ENCODE data around the gene PSENEN.
A peak's percentile ranks its signal among the peaks of the same experiment; 100 is the strongest.

Gene PSENEN

GRCh38 chr19:35777086-35777841 is 31.8 kb downstream of the PSENEN start:
- no peaks in the 10 kb centered on the region for H3K27me3 Mint-ChIP-seq
- H3K4me1 Mint-ChIP-seq (ENCODE audit: low read depth), result peaks cover 10% of the 10 kb centered on the region
- H3K9me3 Mint-ChIP-seq, result no peaks in the 10 kb centered on the region
- H3K27ac Mint-ChIP-seq, result no peak overlapping the region
- H3K36me3 Mint-ChIP-seq (ENCODE audit: low read depth), result peaks cover 8% of the 10 kb centered on the region
- DNase-seq, result no peak
- H3K4me3 Mint-ChIP-seq, result peak overlapping the region; percentile 12

- H3K36me3 Mint-ChIP-seq (ENCODE audit: low read depth), result peaks cover 10% of the 10 kb centered on the region
- no peaks in the 10 kb centered on the region for H3K9me3 Mint-ChIP-seq
- no peaks in the 10 kb centered on the region for H3K27me3 Mint-ChIP-seq
- no peak overlapping the region for H3K27ac Mint-ChIP-seq
- no peak for DNase-seq
- no peak overlapping the region for H3K4me3 Mint-ChIP-seq
- peaks cover 10% of the 10 kb centered on the region for H3K4me1 Mint-ChIP-seq (ENCODE audit: low read depth)
Measured at GRCh38 chr19:35777961-35778360, 32.5 kb downstream of the PSENEN start.

- Mint-ChIP-seq H3K36me3 (ENCODE audit: low read depth) (peaks cover 10% of the 10 kb centered on the region), H3K4me1 (ENCODE audit: low read depth) (peaks cover 10% of the 10 kb centered on the region), H3K4me3 (no peak overlapping the region), H3K9me3 (no peaks in the 10 kb centered on the region), H3K27me3 (no peaks in the 10 kb centered on the region), H3K27ac (no peak overlapping the region)
- DNase-seq, result no peak
Measured at GRCh38 chr19:35779033-35779432, 33.6 kb downstream of the PSENEN start.

GRCh38 chr19:35780058-35780457 is 34.6 kb downstream of the PSENEN start:
- Mint-ChIP-seq H3K36me3 (ENCODE audit: low read depth) (peaks cover 10% of the 10 kb centered on the region), H3K4me1 (ENCODE audit: low read depth) (peaks cover 4% of the 10 kb centered on the region), H3K27ac (no peak overlapping the region), H3K27me3 (no peaks in the 10 kb centered on the region), H3K9me3 (no peaks in the 10 kb centered on the region), H3K4me3 (no peak overlapping the region)
- no peak for DNase-seq

GRCh38 chr19:35780717-35781116 is 35.3 kb downstream of the PSENEN start:
- DNase-seq, result no peak
- no peaks in the 10 kb centered on the region for H3K27me3 Mint-ChIP-seq
- H3K36me3 Mint-ChIP-seq (ENCODE audit: low read depth), result peaks cover 10% of the 10 kb centered on the region
- H3K4me3 Mint-ChIP-seq, result no peak overlapping the region
- H3K9me3 Mint-ChIP-seq, result no peaks in the 10 kb centered on the region
- no peak overlapping the region for H3K27ac Mint-ChIP-seq
- peaks cover 3% of the 10 kb centered on the region for H3K4me1 Mint-ChIP-seq (ENCODE audit: low read depth)

GRCh38 chr19:35781650-35782049 is 36.2 kb downstream of the PSENEN start:
- DNase-seq, result no peak
- Mint-ChIP-seq H3K4me1 (ENCODE audit: low read depth) (no peaks in the 10 kb centered on the region), H3K27ac (no peak overlapping the region), H3K9me3 (no peaks in the 10 kb centered on the region), H3K4me3 (no peak overlapping the region), H3K36me3 (ENCODE audit: low read depth) (peaks cover 11% of the 10 kb centered on the region), H3K27me3 (no peaks in the 10 kb centered on the region)

- peaks cover 11% of the 10 kb centered on the region for H3K36me3 Mint-ChIP-seq (ENCODE audit: low read depth)
- H3K27me3 Mint-ChIP-seq, result no peaks in the 10 kb centered on the region
- H3K4me1 Mint-ChIP-seq (ENCODE audit: low read depth), result no peaks in the 10 kb centered on the region
- no peak overlapping the region for H3K27ac Mint-ChIP-seq
- no peak overlapping the region for H3K4me3 Mint-ChIP-seq
- no peak for DNase-seq
- no peaks in the 10 kb centered on the region for H3K9me3 Mint-ChIP-seq
Measured at GRCh38 chr19:35782589-35782988, 37.1 kb downstream of the PSENEN start.

- Mint-ChIP-seq H3K9me3 (no peaks in the 10 kb centered on the region), H3K36me3 (ENCODE audit: low read depth) (peaks cover 11% of the 10 kb centered on the region), H3K27ac (no peak overlapping the region), H3K4me3 (no peak overlapping the region), H3K4me1 (ENCODE audit: low read depth) (no peaks in the 10 kb centered on the region), H3K27me3 (no peaks in the 10 kb centered on the region)
- no peak for DNase-seq
Measured at GRCh38 chr19:35783469-35784434, 38.3 kb downstream of the PSENEN start.

- H3K36me3 Mint-ChIP-seq (ENCODE audit: low read depth), result peaks cover 10% of the 10 kb centered on the region
- H3K9me3 Mint-ChIP-seq, result no peaks in the 10 kb centered on the region
- H3K4me3 Mint-ChIP-seq, result no peak overlapping the region
- H3K4me1 Mint-ChIP-seq (ENCODE audit: low read depth), result no peaks in the 10 kb centered on the region
- no peak for DNase-seq
- H3K27ac Mint-ChIP-seq, result no peak overlapping the region
- no peaks in the 10 kb centered on the region for H3K27me3 Mint-ChIP-seq
Measured at GRCh38 chr19:35784503-35785338, 39.3 kb downstream of the PSENEN start.

- H3K27me3 Mint-ChIP-seq, result no peaks in the 10 kb centered on the region
- H3K4me1 Mint-ChIP-seq (ENCODE audit: low read depth), result no peaks in the 10 kb centered on the region
- peaks cover 8% of the 10 kb centered on the region for H3K36me3 Mint-ChIP-seq (ENCODE audit: low read depth)
- no peak for DNase-seq
- H3K4me3 Mint-ChIP-seq, result no peak overlapping the region
- no peak overlapping the region for H3K27ac Mint-ChIP-seq
- H3K9me3 Mint-ChIP-seq, result no peaks in the 10 kb centered on the region
Measured at GRCh38 chr19:35785339-35785627, 39.8 kb downstream of the PSENEN start.

GRCh38 chr19:35786299-35787160 is 41.1 kb downstream of the PSENEN start:
- no peak overlapping the region for H3K27ac Mint-ChIP-seq
- no peaks in the 10 kb centered on the region for H3K9me3 Mint-ChIP-seq
- H3K27me3 Mint-ChIP-seq, result no peaks in the 10 kb centered on the region

GRCh38 chr19:35787227-35787799 is 41.9 kb downstream of the PSENEN start:
- Mint-ChIP-seq H3K4me1 (ENCODE audit: low read depth) (no peaks in the 10 kb centered on the region), H3K9me3 (no peaks in the 10 kb centered on the region), H3K36me3 (ENCODE audit: low read depth) (peaks cover 3% of the 10 kb centered on the region), H3K4me3 (no peak overlapping the region), H3K27ac (no peak overlapping the region), H3K27me3 (no peaks in the 10 kb centered on the region)
- no peak for DNase-seq

More at GRCh38 chr19:35786299-35787160, 41.1 kb downstream of the PSENEN start:
- Mint-ChIP-seq H3K4me1 (ENCODE audit: low read depth) (no peaks in the 10 kb centered on the region), H3K4me3 (no peak overlapping the region), H3K36me3 (ENCODE audit: low read depth) (peaks cover 4% of the 10 kb centered on the region)
- no peak for DNase-seq

GRCh38 chr19:35788205-35788960 is 42.9 kb downstream of the PSENEN start:
- DNase-seq, result no peak
- Mint-ChIP-seq H3K9me3 (no peaks in the 10 kb centered on the region), H3K27ac (no peak overlapping the region), H3K4me3 (no peak overlapping the region), H3K36me3 (ENCODE audit: low read depth) (peaks cover 2% of the 10 kb centered on the region), H3K4me1 (ENCODE audit: low read depth) (no peaks in the 10 kb centered on the region), H3K27me3 (no peaks in the 10 kb centered on the region)
